Measurements from ENCODE around the gene CDC42. TPM values are rescaled to one million over a fixed set of nuclear protein-coding genes. Genes with fewer than 3 reads are reported as not detected.

Gene CDC42
- total RNA-seq, 1 experiment from 2014 or later: 133 TPM

GRCh38 chr1:22071511-22071910, 19.0 kb downstream of the CDC42 start:
- Mint-ChIP-seq H3K9me3 (ENCODE audit: unreplicated experiment) (no peaks in the 10 kb centered on the region), H3K4me1 (ENCODE audit: insufficient read depth, unreplicated experiment) (peaks cover 41% of the 10 kb centered on the region), H3K36me3 (ENCODE audit: insufficient read depth, unreplicated experiment) (peaks cover 51% of the 10 kb centered on the region), H3K4me3 (ENCODE audit: unreplicated experiment) (no peak overlapping the region), H3K27ac (ENCODE audit: low read depth, unreplicated experiment) (no peak overlapping the region), H3K27me3 (ENCODE audit: insufficient read depth, unreplicated experiment) (no peaks in the 10 kb centered on the region)
- POLR2A ChIA-PET: interaction anchor here (0.8 to 9.7 kb wide), 2 partner anchors 9 to 18 kb away, joined by 3 to 97 read pairs; partner anchors contain the start of gene CDC42
- CTCF ChIA-PET: no interaction called here
- DNase-seq (ENCODE audit: unreplicated experiment): no peak
- no TSS peak for BruUV-seq (replicated peaks)
- no peak for TF ChIP-seq CTCF (IDR thresholded peaks at IDR 0.05; ENCODE audit: unreplicated experiment)
- intact Hi-C loops (cut with micrococcal nuclease): no loop called here

- no peak for TF ChIP-seq CTCF (IDR thresholded peaks at IDR 0.05; ENCODE audit: unreplicated experiment)
- CTCF ChIA-PET: no interaction called here
- peaks cover 57% of the 10 kb centered on the region for H3K36me3 Mint-ChIP-seq (ENCODE audit: insufficient read depth, unreplicated experiment)
These were observed 22.3 kb downstream of the CDC42 start for GRCh38 chr1:22074803-22075202.

GRCh38 chr1:22075718-22076117, 23.2 kb downstream of the CDC42 start:
- CTCF ChIA-PET: no interaction called here
- POLR2A ChIA-PET: interaction anchor here (0.5 to 1.0 kb wide), 4 partner anchors 10 to 1973 kb away, joined by 3 to 4 read pairs (median 4); no protein-coding TSS in a partner anchor
- H3K4me1 Mint-ChIP-seq (ENCODE audit: insufficient read depth, unreplicated experiment): peaks cover 35% of the 10 kb centered on the region
- no peak for DNase-seq (ENCODE audit: unreplicated experiment)
- H3K27ac Mint-ChIP-seq (ENCODE audit: low read depth, unreplicated experiment): peak overlapping the region; percentile 62
- BruUV-seq (replicated peaks): no TSS peak
- no peak overlapping the region for H3K4me3 Mint-ChIP-seq (ENCODE audit: unreplicated experiment)
- intact Hi-C loops (cut with micrococcal nuclease): no loop called here
- H3K36me3 Mint-ChIP-seq (ENCODE audit: insufficient read depth, unreplicated experiment): peaks cover 57% of the 10 kb centered on the region
- H3K27me3 Mint-ChIP-seq (ENCODE audit: insufficient read depth, unreplicated experiment): no peaks in the 10 kb centered on the region
- TF ChIP-seq CTCF (IDR thresholded peaks at IDR 0.05; ENCODE audit: unreplicated experiment): no peak
- H3K9me3 Mint-ChIP-seq (ENCODE audit: unreplicated experiment): no peaks in the 10 kb centered on the region

More at GRCh38 chr1:22074803-22075202, 22.3 kb downstream of the CDC42 start:
- Mint-ChIP-seq H3K4me3 (ENCODE audit: unreplicated experiment) (no peak overlapping the region), H3K4me1 (ENCODE audit: insufficient read depth, unreplicated experiment) (peaks cover 33% of the 10 kb centered on the region), H3K27ac (ENCODE audit: low read depth, unreplicated experiment) (peak overlapping the region; percentile 7), H3K27me3 (ENCODE audit: insufficient read depth, unreplicated experiment) (no peaks in the 10 kb centered on the region), H3K9me3 (ENCODE audit: unreplicated experiment) (no peaks in the 10 kb centered on the region)
- DNase-seq (ENCODE audit: unreplicated experiment): no peak
- POLR2A ChIA-PET: interaction anchor here (0.6 to 9.7 kb wide), 2 partner anchors 21 to 292 kb away, joined by 3 to 97 read pairs; partner anchors contain the start of gene CDC42
- intact Hi-C loops (cut with micrococcal nuclease): no loop called here
- no TSS peak for BruUV-seq (replicated peaks)

GRCh38 chr1:22076346-22076745, 23.8 kb downstream of the CDC42 start:
- ChIA-PET POLR2A (interaction anchor here (0.5 to 1.0 kb wide), 2 partner anchors 293 to 1973 kb away, joined by 3 to 4 read pairs; no protein-coding TSS in a partner anchor), CTCF (interaction anchor here (0.6 kb wide), 1 partner anchor 245 kb away, joined by 3 read pairs; no protein-coding TSS in a partner anchor)
- no TSS peak for BruUV-seq (replicated peaks)
- Mint-ChIP-seq H3K27ac (ENCODE audit: low read depth, unreplicated experiment) (peak overlapping the region; percentile 62), H3K4me3 (ENCODE audit: unreplicated experiment) (no peak overlapping the region), H3K9me3 (ENCODE audit: unreplicated experiment) (no peaks in the 10 kb centered on the region), H3K27me3 (ENCODE audit: insufficient read depth, unreplicated experiment) (no peaks in the 10 kb centered on the region), H3K36me3 (ENCODE audit: insufficient read depth, unreplicated experiment) (peaks cover 62% of the 10 kb centered on the region), H3K4me1 (ENCODE audit: insufficient read depth, unreplicated experiment) (peaks cover 35% of the 10 kb centered on the region)
- no peak for TF ChIP-seq CTCF (IDR thresholded peaks at IDR 0.05; ENCODE audit: unreplicated experiment)
- no peak for DNase-seq (ENCODE audit: unreplicated experiment)
- intact Hi-C loops (cut with micrococcal nuclease): no loop called here
